ENCODE data around the gene LIPC.

Gene LIPC

GRCh38 chr15:58458076-58458475 lies 26.3 kb downstream of the LIPC start:
- ChIA-PET POLR2A (interaction anchor here (0.9 to 1.2 kb wide), 3 partner anchors 57 to 313 kb away, joined by 4 to 13 read pairs (median 4); partner anchors contain the start of gene MINDY2), CTCF (interaction anchor here (0.8 to 2.6 kb wide), 4 partner anchors 10 to 230 kb away, joined by 3 to 11 read pairs (median 4); no protein-coding TSS in a partner anchor)
- DNase-seq (ENCODE audit: extremely low spot score), result peak; percentile 55
- TF ChIP-seq, protein P1, sequence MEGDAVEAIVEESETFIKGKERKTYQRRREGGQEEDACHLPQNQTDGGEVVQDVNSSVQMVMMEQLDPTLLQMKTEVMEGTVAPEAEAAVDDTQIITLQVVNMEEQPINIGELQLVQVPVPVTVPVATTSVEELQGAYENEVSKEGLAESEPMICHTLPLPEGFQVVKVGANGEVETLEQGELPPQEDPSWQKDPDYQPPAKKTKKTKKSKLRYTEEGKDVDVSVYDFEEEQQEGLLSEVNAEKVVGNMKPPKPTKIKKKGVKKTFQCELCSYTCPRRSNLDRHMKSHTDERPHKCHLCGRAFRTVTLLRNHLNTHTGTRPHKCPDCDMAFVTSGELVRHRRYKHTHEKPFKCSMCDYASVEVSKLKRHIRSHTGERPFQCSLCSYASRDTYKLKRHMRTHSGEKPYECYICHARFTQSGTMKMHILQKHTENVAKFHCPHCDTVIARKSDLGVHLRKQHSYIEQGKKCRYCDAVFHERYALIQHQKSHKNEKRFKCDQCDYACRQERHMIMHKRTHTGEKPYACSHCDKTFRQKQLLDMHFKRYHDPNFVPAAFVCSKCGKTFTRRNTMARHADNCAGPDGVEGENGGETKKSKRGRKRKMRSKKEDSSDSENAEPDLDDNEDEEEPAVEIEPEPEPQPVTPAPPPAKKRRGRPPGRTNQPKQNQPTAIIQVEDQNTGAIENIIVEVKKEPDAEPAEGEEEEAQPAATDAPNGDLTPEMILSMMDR (IDR thresholded peaks at IDR 0.05; ENCODE audit: control extremely low read depth, extremely low read depth, low read depth, missing control alignments), result no peak

- POLR2A ChIA-PET, result interaction anchor here (0.9 kb wide), 1 partner anchor 56 kb away, joined by 13 read pairs; no protein-coding TSS in a partner anchor
- TF ChIP-seq, protein P1 (IDR thresholded peaks at IDR 0.05; ENCODE audit: control extremely low read depth, extremely low read depth, low read depth, missing control alignments), result no peak
- no peak for DNase-seq (ENCODE audit: extremely low spot score)
- CTCF ChIA-PET, result interaction anchor here (0.9 to 2.2 kb wide), 2 partner anchors 10 to 12 kb away, joined by 3 to 10 read pairs; no protein-coding TSS in a partner anchor
These were observed 27.3 kb downstream of the LIPC start for GRCh38 chr15:58459045-58459444.

- no peak for DNase-seq (ENCODE audit: extremely low spot score)
- TF ChIP-seq, protein P1 (IDR thresholded peaks at IDR 0.05; ENCODE audit: control extremely low read depth, extremely low read depth, low read depth, missing control alignments), result no peak
- ChIA-PET POLR2A (no interaction called here), CTCF (interaction anchor here (0.9 to 2.2 kb wide), 3 partner anchors 9 to 12 kb away, joined by 3 to 10 read pairs (median 4); no protein-coding TSS in a partner anchor)
These were observed 27.8 kb downstream of the LIPC start for GRCh38 chr15:58459560-58459959.

DNA sequence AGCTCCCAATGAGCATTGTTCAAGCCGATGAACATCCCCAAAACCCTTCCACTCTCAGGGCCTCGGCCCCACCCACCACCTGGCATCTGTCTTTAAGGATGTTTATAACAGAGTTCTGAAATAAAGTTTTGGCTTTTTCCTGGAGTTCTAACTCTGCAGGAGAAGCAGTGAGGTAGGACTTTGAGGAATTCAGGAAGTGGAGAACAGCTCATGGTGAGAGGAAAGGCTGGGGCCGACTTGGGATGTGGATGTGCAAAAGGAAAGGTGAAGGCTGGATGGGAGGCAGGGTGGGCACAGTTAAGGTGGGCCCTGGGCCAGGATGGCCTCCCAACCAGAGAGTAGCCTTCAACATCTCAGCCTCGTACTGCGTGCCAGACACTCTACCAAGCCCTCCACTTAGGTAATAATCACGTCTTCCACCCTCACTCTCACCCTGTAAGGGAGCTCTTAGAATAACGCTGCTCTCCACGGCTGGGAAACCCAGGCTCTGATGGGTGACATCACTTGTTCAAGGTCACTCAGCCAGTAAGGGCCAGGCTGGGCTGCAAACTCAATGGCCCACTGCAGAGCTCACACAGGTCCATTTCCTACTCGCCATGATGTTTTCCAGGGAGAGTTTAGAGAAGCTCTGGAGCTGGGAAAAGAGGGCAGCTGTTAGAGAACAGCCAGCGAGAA lies 28.5 kb downstream of the LIPC start:
- DNase-seq (ENCODE audit: extremely low spot score), result no peak
- ChIA-PET CTCF (interaction anchor here (0.8 to 2.2 kb wide), 6 partner anchors 9 to 20 kb away, joined by 3 to 10 read pairs (median 3); no protein-coding TSS in a partner anchor), POLR2A (no interaction called here)
- TF ChIP-seq, protein P1 (IDR thresholded peaks at IDR 0.05; ENCODE audit: control extremely low read depth, extremely low read depth, low read depth, missing control alignments), result no peak

- no peak for DNase-seq (ENCODE audit: extremely low spot score)
- POLR2A ChIA-PET, result no interaction called here
- CTCF ChIA-PET, result interaction anchor here (0.8 to 2.2 kb wide), 6 partner anchors 8 to 19 kb away, joined by 3 to 10 read pairs (median 3); no protein-coding TSS in a partner anchor
- TF ChIP-seq, protein P1 (IDR thresholded peaks at IDR 0.05; ENCODE audit: control extremely low read depth, extremely low read depth, low read depth, missing control alignments), result no peak
These were observed 29.1 kb downstream of the LIPC start for GRCh38 chr15:58460872-58461271.

DNA sequence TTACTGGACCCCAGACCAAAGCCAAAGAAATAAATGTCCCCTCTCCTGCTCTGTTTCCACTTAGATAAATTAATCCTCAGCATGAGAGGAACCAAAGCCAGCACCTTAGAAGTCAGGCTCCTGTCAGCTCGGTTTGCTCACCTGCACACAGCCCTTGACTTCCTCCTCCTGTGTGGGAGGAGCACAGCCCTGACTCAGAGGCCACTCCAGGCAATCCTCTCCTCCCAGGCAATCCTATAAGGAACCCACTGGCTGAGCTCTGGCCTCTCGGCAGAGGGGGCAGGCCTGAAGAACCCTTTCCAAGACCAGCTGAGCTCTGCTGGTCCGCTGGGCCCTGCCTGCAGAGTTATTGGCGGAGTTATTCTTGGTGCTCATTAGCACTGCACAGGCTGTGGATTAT lies 30.8 kb downstream of the LIPC start:
- ChIA-PET POLR2A (no interaction called here), CTCF (no interaction called here)
- TF ChIP-seq, protein P1 (IDR thresholded peaks at IDR 0.05; ENCODE audit: control extremely low read depth, extremely low read depth, low read depth, missing control alignments), result no peak
- DNase-seq (ENCODE audit: extremely low spot score), result no peak
